ENCODE measurements around the gene OR6N1.

Gene OR6N1

GRCh38 chr1:158771950-158772866, at the start of gene OR6N1:
Gene OR6N1, minus strand, starts transcription at chr1:158772195. Its CDS starts 5,513 bp downstream, at chr1:158766682.
- H3K79me2 ChIP-seq (ENCODE audit: control insufficient read depth, insufficient read depth, low read length, unreplicated experiment) = no peaks in the 10 kb centered on the region
- no peak within 1 kb of the TSS for H3K27ac ChIP-seq (ENCODE audit: low read depth, low read length)
- no peak within 1 kb of the TSS for H3K4me3 ChIP-seq (ENCODE audit: low read depth, low read length)
- H2AFZ ChIP-seq (ENCODE audit: low read length, unreplicated experiment) = no peak within 1 kb of the TSS
- H3K4me1 ChIP-seq (ENCODE audit: control insufficient read depth, insufficient read depth, low read length, unreplicated experiment) = no peaks in the 10 kb centered on the region
- H3K36me3 ChIP-seq (ENCODE audit: insufficient read depth, low read length) = no peaks in the 10 kb centered on the region
- no peaks in the 10 kb centered on the region for H3K27me3 ChIP-seq (ENCODE audit: insufficient read depth, low read length)

- H3K27me3 ChIP-seq (ENCODE audit: insufficient read depth, low read length) = no peaks in the 10 kb centered on the region
- H3K27ac ChIP-seq (ENCODE audit: low read depth, low read length) = no peak overlapping the region
- H3K36me3 ChIP-seq (ENCODE audit: insufficient read depth, low read length) = no peaks in the 10 kb centered on the region
- no peak overlapping the region for H3K4me3 ChIP-seq (ENCODE audit: low read depth, low read length)
- H3K4me1 ChIP-seq (ENCODE audit: control insufficient read depth, insufficient read depth, low read length, unreplicated experiment) = no peaks in the 10 kb centered on the region
- no peaks in the 10 kb centered on the region for H3K79me2 ChIP-seq (ENCODE audit: control insufficient read depth, insufficient read depth, low read length, unreplicated experiment)
- H2AFZ ChIP-seq (ENCODE audit: low read length, unreplicated experiment) = no peak overlapping the region
Measured at GRCh38 chr1:158821723-158822122, 49.7 kb upstream of the OR6N1 start.

GRCh38 chr1:158819461-158820443, 47.8 kb upstream of the OR6N1 start:
- Histone ChIP-seq H3K4me3 (ENCODE audit: low read depth, low read length) (no peak overlapping the region), H3K27ac (ENCODE audit: low read depth, low read length) (no peak overlapping the region), H3K79me2 (ENCODE audit: control insufficient read depth, insufficient read depth, low read length, unreplicated experiment) (no peaks in the 10 kb centered on the region), H3K4me1 (ENCODE audit: control insufficient read depth, insufficient read depth, low read length, unreplicated experiment) (no peaks in the 10 kb centered on the region), H2AFZ (ENCODE audit: low read length, unreplicated experiment) (no peak overlapping the region), H3K36me3 (ENCODE audit: insufficient read depth, low read length) (no peaks in the 10 kb centered on the region), H3K27me3 (ENCODE audit: insufficient read depth, low read length) (no peaks in the 10 kb centered on the region)

- H2AFZ ChIP-seq (ENCODE audit: low read length, unreplicated experiment) = no peak overlapping the region
- H3K79me2 ChIP-seq (ENCODE audit: control insufficient read depth, insufficient read depth, low read length, unreplicated experiment) = no peaks in the 10 kb centered on the region
- no peak overlapping the region for H3K27ac ChIP-seq (ENCODE audit: low read depth, low read length)
- H3K36me3 ChIP-seq (ENCODE audit: insufficient read depth, low read length) = no peaks in the 10 kb centered on the region
- no peaks in the 10 kb centered on the region for H3K4me1 ChIP-seq (ENCODE audit: control insufficient read depth, insufficient read depth, low read length, unreplicated experiment)
- H3K4me3 ChIP-seq (ENCODE audit: low read depth, low read length) = no peak overlapping the region
- no peaks in the 10 kb centered on the region for H3K27me3 ChIP-seq (ENCODE audit: insufficient read depth, low read length)
Measured at GRCh38 chr1:158818975-158819431, 47.0 kb upstream of the OR6N1 start.

- no peaks in the 10 kb centered on the region for H3K36me3 ChIP-seq (ENCODE audit: insufficient read depth, low read length)
- H3K27ac ChIP-seq (ENCODE audit: low read depth, low read length) = no peak overlapping the region
- H2AFZ ChIP-seq (ENCODE audit: low read length, unreplicated experiment) = no peak overlapping the region
- no peaks in the 10 kb centered on the region for H3K4me1 ChIP-seq (ENCODE audit: control insufficient read depth, insufficient read depth, low read length, unreplicated experiment)
- no peaks in the 10 kb centered on the region for H3K27me3 ChIP-seq (ENCODE audit: insufficient read depth, low read length)
- H3K4me3 ChIP-seq (ENCODE audit: low read depth, low read length) = no peak overlapping the region
- H3K79me2 ChIP-seq (ENCODE audit: control insufficient read depth, insufficient read depth, low read length, unreplicated experiment) = no peaks in the 10 kb centered on the region
Measured at GRCh38 chr1:158818560-158818959, 46.6 kb upstream of the OR6N1 start.

- Histone ChIP-seq H3K79me2 (ENCODE audit: control insufficient read depth, insufficient read depth, low read length, unreplicated experiment) (no peaks in the 10 kb centered on the region), H3K4me1 (ENCODE audit: control insufficient read depth, insufficient read depth, low read length, unreplicated experiment) (no peaks in the 10 kb centered on the region), H3K27ac (ENCODE audit: low read depth, low read length) (no peak overlapping the region), H2AFZ (ENCODE audit: low read length, unreplicated experiment) (no peak overlapping the region), H3K27me3 (ENCODE audit: insufficient read depth, low read length) (no peaks in the 10 kb centered on the region), H3K4me3 (ENCODE audit: low read depth, low read length) (no peak overlapping the region), H3K36me3 (ENCODE audit: insufficient read depth, low read length) (no peaks in the 10 kb centered on the region)
Measured at GRCh38 chr1:158814970-158815369, 43.0 kb upstream of the OR6N1 start.

- H3K27me3 ChIP-seq (ENCODE audit: insufficient read depth, low read length) = no peaks in the 10 kb centered on the region
- no peaks in the 10 kb centered on the region for H3K79me2 ChIP-seq (ENCODE audit: control insufficient read depth, insufficient read depth, low read length, unreplicated experiment)
- H3K4me1 ChIP-seq (ENCODE audit: control insufficient read depth, insufficient read depth, low read length, unreplicated experiment) = no peaks in the 10 kb centered on the region
- H3K4me3 ChIP-seq (ENCODE audit: low read depth, low read length) = no peak overlapping the region
- no peaks in the 10 kb centered on the region for H3K36me3 ChIP-seq (ENCODE audit: insufficient read depth, low read length)
- no peak overlapping the region for H3K27ac ChIP-seq (ENCODE audit: low read depth, low read length)
- H2AFZ ChIP-seq (ENCODE audit: low read length, unreplicated experiment) = no peak overlapping the region
Measured at GRCh38 chr1:158813164-158813563, 41.2 kb upstream of the OR6N1 start.

GRCh38 chr1:158812336-158812735, 40.3 kb upstream of the OR6N1 start:
- Histone ChIP-seq H3K36me3 (ENCODE audit: insufficient read depth, low read length) (no peaks in the 10 kb centered on the region), H3K4me3 (ENCODE audit: low read depth, low read length) (no peak overlapping the region), H3K27ac (ENCODE audit: low read depth, low read length) (no peak overlapping the region), H3K27me3 (ENCODE audit: insufficient read depth, low read length) (no peaks in the 10 kb centered on the region), H3K4me1 (ENCODE audit: control insufficient read depth, insufficient read depth, low read length, unreplicated experiment) (no peaks in the 10 kb centered on the region), H3K79me2 (ENCODE audit: control insufficient read depth, insufficient read depth, low read length, unreplicated experiment) (no peaks in the 10 kb centered on the region), H2AFZ (ENCODE audit: low read length, unreplicated experiment) (no peak overlapping the region)

- no peak overlapping the region for H2AFZ ChIP-seq (ENCODE audit: low read length, unreplicated experiment)
Measured at GRCh38 chr1:158810311-158810710, 38.3 kb upstream of the OR6N1 start.

GRCh38 chr1:158809862-158810261, 37.9 kb upstream of the OR6N1 start:
- Histone ChIP-seq H3K27me3 (ENCODE audit: insufficient read depth, low read length) (no peaks in the 10 kb centered on the region), H3K79me2 (ENCODE audit: control insufficient read depth, insufficient read depth, low read length, unreplicated experiment) (no peaks in the 10 kb centered on the region), H3K4me3 (ENCODE audit: low read depth, low read length) (no peak overlapping the region), H3K27ac (ENCODE audit: low read depth, low read length) (no peak overlapping the region), H3K36me3 (ENCODE audit: insufficient read depth, low read length) (no peaks in the 10 kb centered on the region), H3K4me1 (ENCODE audit: control insufficient read depth, insufficient read depth, low read length, unreplicated experiment) (no peaks in the 10 kb centered on the region), H2AFZ (ENCODE audit: low read length, unreplicated experiment) (no peak overlapping the region)

More at GRCh38 chr1:158810311-158810710, 38.3 kb upstream of the OR6N1 start:
- no peak overlapping the region for H3K4me3 ChIP-seq (ENCODE audit: low read depth, low read length)
- no peaks in the 10 kb centered on the region for H3K79me2 ChIP-seq (ENCODE audit: control insufficient read depth, insufficient read depth, low read length, unreplicated experiment)
- H3K36me3 ChIP-seq (ENCODE audit: insufficient read depth, low read length) = no peaks in the 10 kb centered on the region
- H3K27ac ChIP-seq (ENCODE audit: low read depth, low read length) = no peak overlapping the region
- no peaks in the 10 kb centered on the region for H3K27me3 ChIP-seq (ENCODE audit: insufficient read depth, low read length)
- no peaks in the 10 kb centered on the region for H3K4me1 ChIP-seq (ENCODE audit: control insufficient read depth, insufficient read depth, low read length, unreplicated experiment)
